Measurements from ENCODE around the gene BBS9.
"Not testable (repeated sequence)": the region's sequence is repeated elsewhere in the genome, so short reads cannot be mapped to it uniquely, and the experiment has no call there.

Gene BBS9

GRCh38 chr7:33449847-33450246, 320.5 kb downstream of the BBS9 start:
- DNase-seq = no peak

GRCh38 chr7:33452805-33453502, 323.6 kb downstream of the BBS9 start:
- DNase-seq = no peak

- no peak for DNase-seq
Measured at GRCh38 chr7:33457039-33457438, 327.7 kb downstream of the BBS9 start.

GRCh38 chr7:33458581-33458980, 329.2 kb downstream of the BBS9 start:
- no peak for DNase-seq

GRCh38 chr7:33459340-33459751, 330.0 kb downstream of the BBS9 start:
- no peak for DNase-seq

GRCh38 chr7:33463131-33463530, 333.8 kb downstream of the BBS9 start:
- no peak for DNase-seq

- no peak for DNase-seq
Measured at GRCh38 chr7:33466203-33466602, 336.8 kb downstream of the BBS9 start.

- no peak for DNase-seq
Measured at GRCh38 chr7:33471636-33472242, 342.4 kb downstream of the BBS9 start.

- no peak for DNase-seq
Measured at GRCh38 chr7:33472348-33473025, 343.1 kb downstream of the BBS9 start.

GRCh38 chr7:33477719-33478480, 348.5 kb downstream of the BBS9 start:
- DNase-seq = no peak

GRCh38 chr7:33484476-33484875, 355.1 kb downstream of the BBS9 start:
- DNase-seq = not testable (repeated sequence)

- no peak for DNase-seq
Measured at GRCh38 chr7:33485747-33486493, 356.6 kb downstream of the BBS9 start.

GRCh38 chr7:33486633-33487032, 357.3 kb downstream of the BBS9 start:
- DNase-seq = no peak

- DNase-seq = no peak
Measured at GRCh38 chr7:33487998-33488682, 358.8 kb downstream of the BBS9 start.

GRCh38 chr7:33494474-33494873, 365.1 kb downstream of the BBS9 start:
- DNase-seq = no peak

- DNase-seq = no peak
Measured at GRCh38 chr7:33495207-33495606, 365.8 kb downstream of the BBS9 start.

GRCh38 chr7:33497051-33497450, 367.7 kb downstream of the BBS9 start:
- DNase-seq = no peak

- no peak for DNase-seq
Measured at GRCh38 chr7:33500703-33501701, 371.6 kb downstream of the BBS9 start.

- DNase-seq = no peak
Measured at GRCh38 chr7:33503014-33503413, 373.6 kb downstream of the BBS9 start.

- DNase-seq = no peak
Measured at GRCh38 chr7:33503736-33504135, 374.4 kb downstream of the BBS9 start.

GRCh38 chr7:33504266-33504665, 374.9 kb downstream of the BBS9 start:
- DNase-seq = no peak

All from activated CD8-positive, alpha-beta memory T cell treated with anti-CD3 and anti-CD28 coated beads for 24 hours (primary cell).